Fibroblast of skin of left biceps (primary cell): ENCODE data around the gene ADRB1.

Source experiments
- DNase-seq, 2 experiments: peaks; one replicate each; pipeline ENCODE4 v3.0.0-alpha.2; 2013; ENCODE audit warnings: low read depth in 2 of 2

ADRB1 gene

GRCh38 chr10:114026189-114027040 lies 17.3 kb upstream of the ADRB1 start:
- DNase-seq: peak; percentile 33 to 42

GRCh38 chr10:114027041-114027394 lies 16.6 kb upstream of the ADRB1 start:
- DNase-seq: no peak

- no peak for DNase-seq
These were observed 15.7 kb upstream of the ADRB1 start for GRCh38 chr10:114027951-114028350.

GRCh38 chr10:114028425-114028824 lies 15.2 kb upstream of the ADRB1 start:
- DNase-seq: no peak

- no peak for DNase-seq
These were observed 14.0 kb upstream of the ADRB1 start for GRCh38 chr10:114029655-114030054.

GRCh38 chr10:114030140-114030539 lies 13.5 kb upstream of the ADRB1 start:
- no peak for DNase-seq

- DNase-seq: no peak
These were observed 12.3 kb upstream of the ADRB1 start for GRCh38 chr10:114031073-114031972.

GRCh38 chr10:114033566-114033965 lies 10.1 kb upstream of the ADRB1 start:
- no peak for DNase-seq

- no peak for DNase-seq
These were observed 8.6 kb upstream of the ADRB1 start for GRCh38 chr10:114034923-114035645.

- DNase-seq: no peak
These were observed 7.9 kb upstream of the ADRB1 start for GRCh38 chr10:114035791-114036190.

- DNase-seq: no peak
These were observed 4.8 kb upstream of the ADRB1 start for GRCh38 chr10:114038819-114039218.

- DNase-seq: no peak
These were observed 2.5 kb upstream of the ADRB1 start for GRCh38 chr10:114041166-114041565.

- DNase-seq: no peak
These were observed 653 bp upstream of the ADRB1 start for GRCh38 chr10:114042895-114043531.

- no peak for DNase-seq
These were observed 825 bp downstream of the ADRB1 start for GRCh38 chr10:114044247-114045135.

GRCh38 chr10:114045136-114046086 lies 1.7 kb downstream of the ADRB1 start:
- no peak for DNase-seq

- DNase-seq: no peak
These were observed 2.4 kb downstream of the ADRB1 start for GRCh38 chr10:114046087-114046458.

GRCh38 chr10:114048472-114048871 lies 4.8 kb downstream of the ADRB1 start:
- DNase-seq: no peak

- no peak for DNase-seq
These were observed 8.0 kb downstream of the ADRB1 start for GRCh38 chr10:114051714-114052113.

GRCh38 chr10:114052255-114052654 lies 8.6 kb downstream of the ADRB1 start:
- DNase-seq: no peak

GRCh38 chr10:114053946-114054345 lies 10.3 kb downstream of the ADRB1 start:
- DNase-seq: peak; percentile 42 to 56
